ENCODE measurements around the gene EPSTI1.
A peak's percentile ranks its signal among the peaks of the same experiment; 100 is the strongest.
"Not testable (repeated sequence)": the region's sequence is repeated elsewhere in the genome, so short reads cannot be mapped to it uniquely, and the experiment has no call there.

Gene EPSTI1

GRCh38 chr13:42991898-42992763, at the start of gene EPSTI1:
TSS of gene EPSTI1 (minus strand) at chr13:42992241. CDS start at chr13:42992165, 76 bp downstream.
- DNase-seq, result peak; percentile 72

- DNase-seq, result no peak
Observed at GRCh38 chr13:43041369-43041921, 49.4 kb upstream of the EPSTI1 start.

DNA sequence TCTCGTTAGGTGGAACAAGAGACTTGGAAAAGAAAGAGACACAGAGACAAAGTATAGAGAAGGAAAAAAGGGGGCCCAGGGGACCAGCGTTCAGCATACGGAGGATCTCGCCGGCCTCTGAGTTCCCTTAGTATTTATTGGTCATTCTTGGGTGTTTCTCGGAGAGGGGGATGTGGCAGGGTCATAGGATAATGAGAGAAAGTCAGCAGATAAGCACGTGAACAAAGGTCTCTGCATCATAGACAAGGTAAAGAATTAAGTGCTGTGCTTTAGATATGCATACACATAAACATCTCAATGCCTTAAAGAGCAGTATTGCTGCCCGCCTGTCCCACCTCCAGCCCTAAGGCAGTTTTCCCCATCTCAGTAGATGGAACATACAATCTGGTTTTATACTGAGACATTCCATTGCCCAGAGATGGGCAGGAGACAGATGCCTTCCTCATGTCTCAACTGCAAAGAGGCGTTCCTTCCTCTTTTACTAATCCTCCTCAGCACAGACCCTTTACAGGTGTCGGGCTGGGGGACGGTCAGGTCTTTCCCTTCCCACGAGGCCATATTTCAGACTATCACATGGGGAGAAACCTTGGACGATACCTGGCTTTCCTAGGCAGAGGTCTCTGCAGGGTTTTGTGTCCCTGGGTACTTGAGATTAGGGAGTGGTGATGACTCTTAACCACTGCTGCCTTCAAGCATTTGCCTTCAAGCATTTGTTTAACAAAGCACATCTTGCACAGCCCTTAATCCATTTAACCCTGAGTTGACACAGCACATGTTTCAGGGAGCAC, 48.7 kb upstream of the EPSTI1 start:
- DNase-seq, result not testable (repeated sequence)

- no peak for DNase-seq
Observed at GRCh38 chr13:43039966-43040365, 47.9 kb upstream of the EPSTI1 start.

GRCh38 chr13:43036351-43037250, 44.6 kb upstream of the EPSTI1 start:
- DNase-seq, result no peak

GRCh38 chr13:43033038-43033437, 41.0 kb upstream of the EPSTI1 start:
- no peak for DNase-seq

DNA sequence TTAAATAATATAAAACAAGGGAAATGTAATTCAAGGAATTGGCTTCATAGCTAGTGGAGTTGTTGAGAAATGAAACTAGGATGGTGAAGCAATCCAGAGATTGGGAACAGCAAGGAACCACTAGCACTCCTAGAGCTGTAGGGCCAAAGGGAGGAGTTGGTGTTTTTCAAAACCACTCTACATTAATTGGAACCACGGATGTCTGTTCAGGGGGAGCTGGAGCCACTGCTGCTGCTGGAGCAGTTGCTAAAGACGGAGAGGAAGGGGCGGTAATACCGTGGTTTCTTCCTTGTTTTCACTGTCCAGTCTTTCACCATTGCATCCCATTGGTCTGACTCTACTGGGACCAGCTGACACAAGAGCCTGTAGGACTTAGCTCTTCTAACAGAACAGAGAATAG, 39.8 kb upstream of the EPSTI1 start:
- DNase-seq, result no peak

GRCh38 chr13:43030548-43030947, 38.5 kb upstream of the EPSTI1 start:
- no peak for DNase-seq

DNA sequence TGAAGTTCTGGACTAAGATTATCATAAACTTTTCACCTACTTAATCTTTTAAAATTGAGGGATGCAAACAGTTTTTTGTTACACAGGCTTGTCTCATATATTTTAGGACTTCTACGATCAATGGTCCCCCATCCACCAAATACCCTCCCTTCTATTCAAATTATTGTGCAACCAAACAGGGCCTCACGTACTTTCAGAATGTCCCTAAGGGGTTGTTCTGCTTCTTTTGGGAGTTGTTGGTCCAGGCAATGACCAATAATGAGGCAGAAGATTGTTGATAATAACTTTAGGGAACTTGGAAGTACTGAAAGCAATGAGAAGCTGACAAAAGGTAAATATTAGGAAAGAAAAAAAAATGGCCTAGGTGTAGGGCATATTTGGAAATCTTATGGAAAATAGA, 34.2 kb upstream of the EPSTI1 start:
- DNase-seq, result no peak

DNA sequence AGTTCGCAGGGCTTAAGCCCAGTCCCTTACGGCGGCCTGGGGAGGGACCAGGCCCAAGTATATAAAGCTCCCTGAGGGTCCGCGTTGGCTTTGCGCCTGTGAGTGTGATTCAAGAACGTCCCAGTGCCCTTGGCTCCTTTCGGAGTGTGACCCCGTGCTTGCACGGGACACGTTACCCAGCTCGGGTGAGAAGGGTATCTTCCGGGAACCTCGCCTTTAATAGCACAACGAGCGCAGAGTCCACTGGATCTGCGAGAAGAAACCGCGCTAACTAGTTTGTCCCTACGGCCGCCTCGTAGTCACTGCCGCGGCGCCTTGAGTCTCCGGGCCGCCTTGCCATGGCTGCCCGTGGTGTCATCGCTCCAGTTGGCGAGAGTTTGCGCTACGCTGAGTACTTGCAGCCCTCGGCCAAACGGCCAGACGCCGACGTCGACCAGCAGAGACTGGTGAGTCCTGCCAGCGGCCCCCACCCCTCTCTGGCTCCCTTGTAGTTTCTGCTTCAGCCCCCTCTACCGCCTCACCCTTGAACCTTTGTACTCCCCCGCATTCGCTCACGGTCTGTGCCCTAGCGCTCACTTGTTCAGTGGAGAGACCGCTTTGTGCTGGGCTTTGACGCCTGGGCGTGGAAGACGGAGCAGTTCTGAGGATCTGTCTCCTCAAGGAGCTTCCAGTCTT, 31.4 kb upstream of the EPSTI1 start, which contains the start of gene DNAJC15:
TSS of gene DNAJC15 (plus strand) at position 298 of the 675 bp plus-strand sequence. CDS start at position 339, 41 bp downstream.
- peak; percentile 78 for DNase-seq

DNA sequence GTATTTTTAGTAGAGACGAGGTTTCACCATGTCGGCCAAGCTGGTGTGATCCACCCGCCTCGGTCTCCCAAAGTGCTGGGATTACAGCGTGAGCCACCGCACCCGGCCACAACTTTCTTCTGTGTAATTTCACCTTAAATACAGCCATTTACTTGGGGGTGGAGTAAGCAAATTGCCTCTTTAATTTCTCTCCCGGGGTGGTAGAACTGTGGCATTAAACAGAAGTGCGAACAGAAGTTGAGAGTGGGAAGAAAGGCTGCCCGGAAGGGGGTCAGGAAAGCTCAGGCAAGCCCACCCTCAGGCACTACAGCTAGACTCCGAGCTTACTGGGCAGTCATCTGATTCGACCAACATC, 30.9 kb upstream of the EPSTI1 start:
- DNase-seq, result no peak

DNA sequence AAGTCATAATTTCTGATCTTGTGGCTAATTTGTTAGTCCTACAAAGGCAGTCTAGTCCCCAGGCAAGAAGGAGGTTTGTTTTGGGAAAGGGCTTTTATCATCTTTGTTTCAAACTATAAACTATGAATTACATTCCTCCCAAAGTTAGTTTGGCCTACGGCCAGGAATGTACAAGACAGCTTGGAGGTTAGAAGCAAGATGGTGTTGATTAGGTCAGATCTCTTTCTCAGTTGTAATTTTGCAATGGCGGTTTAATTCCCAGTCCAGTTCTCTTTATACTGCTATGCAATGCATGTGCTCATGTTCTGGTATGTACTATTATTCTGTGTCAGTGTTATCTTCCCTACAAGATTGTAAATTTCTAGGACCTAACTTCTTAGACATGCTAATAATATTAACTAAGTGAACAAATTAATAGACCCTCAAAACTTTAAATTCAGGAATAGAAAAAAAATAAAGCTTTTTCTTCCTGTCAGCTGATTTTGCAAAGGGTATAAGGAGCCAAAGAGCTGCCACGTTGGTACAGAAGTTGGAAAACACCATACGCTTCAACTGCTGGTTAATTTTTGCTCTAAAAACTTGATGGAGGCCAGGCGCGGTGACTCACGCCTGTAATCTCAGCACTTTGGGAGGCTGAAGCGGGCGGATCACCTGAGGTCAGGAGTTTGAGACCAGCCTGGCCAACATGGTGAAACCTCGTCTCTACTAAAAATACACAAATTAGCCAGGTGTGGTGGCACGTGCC, 30.1 kb upstream of the EPSTI1 start:
- DNase-seq, result no peak

GRCh38 chr13:43020794-43021193, 28.8 kb upstream of the EPSTI1 start:
- no peak for DNase-seq

DNA sequence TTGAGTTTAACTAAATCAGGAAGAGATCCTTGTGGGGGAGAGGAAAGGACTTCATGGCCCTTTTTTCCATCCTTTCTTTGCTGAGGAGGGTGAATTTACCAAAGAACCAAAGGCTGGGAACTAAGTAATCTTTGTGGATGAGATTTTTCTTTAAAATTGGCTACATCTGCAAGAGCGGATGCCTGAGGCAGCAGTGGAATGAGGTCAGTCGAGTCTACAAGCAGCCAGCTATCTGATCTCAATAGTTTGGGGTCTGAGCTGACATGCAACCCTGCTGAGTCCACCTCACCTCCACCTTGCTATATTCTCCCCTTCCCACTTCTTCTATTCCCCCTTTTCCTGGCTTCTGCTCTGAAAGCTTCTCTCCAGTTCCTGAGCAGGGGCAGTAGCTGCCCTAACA, 27.8 kb upstream of the EPSTI1 start:
- no peak for DNase-seq

DNA sequence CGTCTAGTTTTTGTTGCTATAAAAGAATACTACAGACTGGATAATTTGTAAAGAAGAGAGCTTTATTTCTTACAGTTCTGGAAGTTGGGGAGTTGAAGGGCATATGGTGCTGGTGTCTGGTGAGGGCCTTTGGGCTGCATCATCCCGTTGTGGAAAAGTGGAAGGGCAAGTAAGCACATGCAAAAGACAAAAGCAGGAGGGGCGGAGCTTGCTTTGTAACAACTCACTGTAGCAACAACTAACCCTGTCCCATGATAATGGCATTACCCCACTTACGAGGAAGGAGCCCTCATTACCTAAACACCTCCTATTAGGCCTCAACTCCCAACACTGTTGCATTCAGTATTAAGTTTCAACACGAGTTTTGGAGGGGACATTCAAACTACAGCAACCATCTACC, 24.2 kb upstream of the EPSTI1 start:
- no peak for DNase-seq

- no peak for DNase-seq
Observed at GRCh38 chr13:43014162-43014561, 22.1 kb upstream of the EPSTI1 start.

- no peak for DNase-seq
Observed at GRCh38 chr13:43009506-43009905, 17.5 kb upstream of the EPSTI1 start.

- DNase-seq, result no peak
Observed at GRCh38 chr13:43008596-43008995, 16.6 kb upstream of the EPSTI1 start.

GRCh38 chr13:43006893-43007631, 15.0 kb upstream of the EPSTI1 start:
- no peak for DNase-seq

DNA sequence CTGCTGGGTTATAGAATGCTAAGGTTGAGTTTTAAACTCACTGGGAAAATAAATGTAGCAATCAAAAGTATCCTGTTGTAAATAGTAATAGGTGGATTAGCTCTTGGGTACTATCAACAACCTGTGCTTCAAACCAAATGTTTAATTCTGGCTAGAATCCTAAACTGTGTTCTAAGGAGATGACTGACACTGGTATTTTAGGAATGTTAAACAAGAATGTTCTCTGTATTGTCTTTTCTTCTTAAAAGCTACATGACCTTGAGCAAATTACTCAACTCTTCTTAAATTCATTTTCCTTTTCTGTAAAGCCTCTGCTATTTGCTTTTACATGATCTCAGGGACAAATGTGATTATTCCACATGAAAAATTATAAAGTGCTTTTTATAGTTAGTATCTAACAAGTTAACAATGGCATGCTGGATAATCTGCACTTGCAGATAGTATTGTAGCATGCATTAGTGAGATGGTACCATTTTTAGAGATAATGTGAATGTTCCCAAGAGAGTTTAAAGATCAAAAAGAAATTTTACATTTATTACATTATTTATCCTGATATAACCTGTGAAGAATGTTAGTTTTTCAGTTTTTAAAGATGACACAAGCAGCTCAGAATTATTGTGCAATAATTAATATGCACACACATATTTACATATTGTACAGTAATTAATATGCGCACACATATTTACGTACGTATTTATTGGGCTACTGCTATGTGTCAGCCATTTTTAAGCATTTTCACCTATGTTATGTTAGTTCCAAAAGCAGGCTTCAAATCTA, 13.6 kb upstream of the EPSTI1 start:
- no peak for DNase-seq

Data from activated CD8-positive, alpha-beta memory T cell treated with anti-CD3 and anti-CD28 coated beads, Interleukin-2, amount 50 U/mL, for 4 hours (primary cell).